HG02870 (cell line): ENCODE measurements around the gene SIL1.
"Not testable (repeated sequence)": the region's sequence is repeated elsewhere in the genome, so short reads cannot be mapped to it uniquely, and the experiment has no call there.

Experiments
- ATAC-seq: cut with Tn5 transposase; IDR thresholded peaks from one replicate; pipeline ENCODE4 v1.9.1; 2021; ENCODE audit warnings: mild to moderate bottlenecking, moderate library complexity; ENCODE audit not compliant: unreplicated experiment

Gene SIL1

DNA sequence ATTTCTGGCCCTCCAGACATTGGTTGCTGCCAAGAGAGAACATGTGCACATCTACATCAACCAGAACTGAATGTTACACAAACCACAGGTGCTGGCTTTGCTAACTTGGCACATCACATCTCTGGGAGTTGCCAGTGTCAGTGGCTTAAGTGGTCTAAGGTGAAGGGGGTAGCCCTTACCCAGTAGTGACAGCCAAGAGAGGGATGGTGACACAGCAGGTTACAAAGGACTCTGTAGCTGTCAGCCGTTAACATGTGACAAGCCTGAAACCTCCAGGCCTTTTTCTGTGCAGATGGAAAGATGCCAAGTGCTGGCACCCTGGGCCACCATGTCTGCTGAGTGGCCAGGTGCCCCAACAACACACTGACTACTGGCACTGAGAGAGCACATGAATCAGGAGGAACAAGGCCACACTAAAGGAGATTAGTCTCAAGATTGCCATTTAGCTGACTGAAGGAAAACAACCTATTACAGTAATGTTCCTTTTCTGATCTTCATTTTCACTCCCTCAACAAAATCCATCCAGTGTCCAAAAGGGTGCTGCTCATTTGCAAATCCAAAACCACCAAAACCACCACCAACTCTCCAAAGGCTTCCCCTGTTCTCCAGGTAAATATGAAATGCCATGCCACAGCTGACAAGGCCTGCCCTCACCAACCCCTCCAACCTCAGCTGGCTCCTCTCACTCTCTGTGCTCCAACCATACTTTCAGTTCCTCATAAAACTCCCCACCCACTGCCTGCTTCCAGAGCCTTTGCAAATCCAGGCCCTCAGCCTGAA, 20.2 kb downstream of the SIL1 start:
- ATAC-seq = peak; percentile 45

GRCh38 chr5:139177281-139177680, 20.9 kb downstream of the SIL1 start:
- ATAC-seq = not testable (repeated sequence)

GRCh38 chr5:139174382-139174781, 23.8 kb downstream of the SIL1 start:
- not testable (repeated sequence) for ATAC-seq

GRCh38 chr5:139171779-139172404, 26.3 kb downstream of the SIL1 start:
- ATAC-seq = no peak

- no peak for ATAC-seq
These were observed 30.0 kb downstream of the SIL1 start for GRCh38 chr5:139167952-139168720.

DNA sequence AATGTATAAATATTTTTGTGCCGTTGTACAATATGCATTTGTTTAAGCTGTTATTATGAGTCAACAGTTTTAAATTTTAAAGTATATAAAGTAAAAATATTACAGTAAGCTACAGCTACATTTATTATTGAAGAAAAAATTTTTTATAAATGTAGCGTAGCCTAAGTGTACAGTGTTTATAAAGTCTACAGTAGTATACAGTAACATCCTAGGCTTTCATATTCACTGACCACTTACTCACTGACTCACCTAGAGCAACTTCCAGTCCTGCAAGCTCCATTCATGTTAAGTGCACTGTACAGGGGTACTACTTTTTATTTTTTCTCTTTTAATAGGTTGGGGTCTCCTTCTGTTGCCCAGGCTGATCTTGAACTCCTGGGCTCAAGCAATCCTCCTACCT, 30.6 kb downstream of the SIL1 start:
- no peak for ATAC-seq

DNA sequence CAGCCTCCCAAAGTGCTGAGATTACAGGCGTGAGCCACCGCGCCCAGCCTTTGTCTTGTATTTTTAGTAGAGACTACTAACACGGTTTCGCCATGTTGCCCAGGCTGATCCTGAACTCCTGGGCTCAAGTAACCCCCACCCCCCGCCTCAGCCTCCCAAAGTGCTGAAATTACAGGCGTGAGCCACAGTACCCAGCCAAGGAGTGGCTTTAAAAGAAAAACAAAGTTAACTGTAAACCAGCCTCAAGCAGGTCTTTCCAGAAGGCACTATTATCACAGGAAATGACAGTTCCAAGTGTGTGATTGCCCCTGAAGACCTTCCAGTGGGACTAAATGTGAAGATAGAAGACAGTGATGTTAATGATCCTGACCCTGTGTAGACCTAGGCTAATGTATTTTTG, 31.1 kb downstream of the SIL1 start:
- no peak for ATAC-seq

DNA sequence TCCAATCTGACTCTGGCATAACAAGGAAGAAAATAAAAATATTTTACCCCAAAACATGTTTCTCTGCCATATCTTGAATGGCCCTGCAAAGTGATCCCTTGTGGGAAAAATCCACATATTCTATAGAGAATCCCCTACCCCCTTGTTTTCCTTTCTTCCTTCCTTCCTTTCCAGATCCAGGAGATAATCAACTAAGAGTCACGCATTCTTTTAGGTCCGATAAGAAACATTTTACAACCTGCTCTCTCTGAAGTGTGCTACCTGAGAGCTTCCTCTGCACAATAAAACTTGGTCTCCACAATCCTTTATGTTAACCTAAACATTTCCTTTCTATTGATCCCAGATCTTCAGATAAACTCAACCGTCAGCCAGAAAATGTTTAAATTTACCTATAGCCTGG, 33.3 kb downstream of the SIL1 start:
- ATAC-seq = not testable (repeated sequence)

GRCh38 chr5:139164020-139164419, 34.1 kb downstream of the SIL1 start:
- no peak for ATAC-seq

GRCh38 chr5:139162448-139162847, 35.7 kb downstream of the SIL1 start:
- ATAC-seq = no peak

- no peak for ATAC-seq
These were observed 39.4 kb downstream of the SIL1 start for GRCh38 chr5:139158791-139159190.

DNA sequence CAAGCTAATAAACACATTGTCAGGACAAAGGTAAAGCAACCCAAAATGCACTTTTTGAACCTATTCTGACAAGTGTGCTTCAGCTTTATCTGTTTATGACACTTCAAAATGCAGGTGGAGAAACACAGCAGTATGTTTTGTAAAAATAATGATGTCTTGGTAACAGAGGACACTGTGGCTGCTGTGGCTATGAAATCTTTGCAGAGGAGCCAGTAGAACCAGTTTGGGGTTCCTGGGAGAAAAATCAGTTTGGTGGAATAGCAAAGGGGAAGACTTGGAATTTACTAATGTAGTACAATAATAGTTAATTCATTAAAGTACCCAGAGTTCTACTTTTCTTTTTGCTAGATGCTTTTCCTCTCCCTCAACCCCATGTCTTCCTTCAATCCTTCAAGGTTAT, 40.6 kb downstream of the SIL1 start:
- no peak for ATAC-seq

- no peak for ATAC-seq
These were observed 41.4 kb downstream of the SIL1 start for GRCh38 chr5:139156814-139157213.

DNA sequence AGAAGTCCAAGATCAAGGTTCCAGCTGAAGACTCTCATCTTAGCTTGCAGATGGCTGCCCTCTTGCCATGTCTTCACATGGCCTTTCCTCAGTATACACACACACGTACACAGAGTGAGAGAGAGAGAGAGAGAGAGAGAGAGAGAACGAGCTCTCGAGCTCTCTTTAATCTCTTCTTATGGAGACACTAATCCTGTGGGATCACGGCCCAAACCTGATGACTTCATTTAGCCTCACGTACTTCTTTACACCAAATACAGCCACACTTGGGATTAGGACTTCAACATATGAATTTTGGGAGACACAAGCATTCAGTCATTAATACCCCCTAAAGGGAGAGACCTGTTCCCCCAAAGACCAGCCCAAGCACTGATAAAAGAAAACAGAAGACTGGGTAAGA, 42.8 kb downstream of the SIL1 start:
- ATAC-seq = no peak

- no peak for ATAC-seq
These were observed 46.3 kb downstream of the SIL1 start for GRCh38 chr5:139151902-139152301.

DNA sequence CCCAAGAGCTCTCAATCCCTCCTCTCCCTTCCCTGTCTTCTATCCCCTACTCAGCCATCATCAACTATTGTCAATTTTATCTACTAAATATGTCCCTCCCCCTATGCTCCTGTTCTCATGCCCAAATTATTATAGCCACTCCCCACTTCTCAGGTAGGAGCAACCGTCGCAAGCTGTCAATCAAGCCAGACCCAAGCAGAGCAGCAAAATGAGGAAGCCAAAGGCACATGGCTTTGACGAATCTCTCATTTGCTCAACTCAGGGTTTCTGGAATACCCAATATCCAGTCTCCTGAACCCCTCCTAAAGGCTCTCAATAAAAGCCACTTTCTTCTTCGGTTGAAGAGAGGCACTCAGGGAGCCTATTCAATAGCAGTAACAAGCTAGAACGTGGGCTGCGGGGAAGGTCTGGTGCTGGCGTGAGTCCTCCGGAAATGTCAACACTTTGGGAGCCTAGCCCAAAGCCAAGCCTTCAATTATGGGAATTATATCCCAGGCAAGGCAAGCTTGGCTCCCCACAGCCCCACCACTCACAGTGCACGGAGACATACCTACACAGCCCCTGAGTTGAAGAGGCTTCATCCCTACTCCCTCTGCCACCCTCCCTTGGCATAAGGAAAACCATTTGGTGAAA, 47.7 kb downstream of the SIL1 start:
- no peak for ATAC-seq

DNA sequence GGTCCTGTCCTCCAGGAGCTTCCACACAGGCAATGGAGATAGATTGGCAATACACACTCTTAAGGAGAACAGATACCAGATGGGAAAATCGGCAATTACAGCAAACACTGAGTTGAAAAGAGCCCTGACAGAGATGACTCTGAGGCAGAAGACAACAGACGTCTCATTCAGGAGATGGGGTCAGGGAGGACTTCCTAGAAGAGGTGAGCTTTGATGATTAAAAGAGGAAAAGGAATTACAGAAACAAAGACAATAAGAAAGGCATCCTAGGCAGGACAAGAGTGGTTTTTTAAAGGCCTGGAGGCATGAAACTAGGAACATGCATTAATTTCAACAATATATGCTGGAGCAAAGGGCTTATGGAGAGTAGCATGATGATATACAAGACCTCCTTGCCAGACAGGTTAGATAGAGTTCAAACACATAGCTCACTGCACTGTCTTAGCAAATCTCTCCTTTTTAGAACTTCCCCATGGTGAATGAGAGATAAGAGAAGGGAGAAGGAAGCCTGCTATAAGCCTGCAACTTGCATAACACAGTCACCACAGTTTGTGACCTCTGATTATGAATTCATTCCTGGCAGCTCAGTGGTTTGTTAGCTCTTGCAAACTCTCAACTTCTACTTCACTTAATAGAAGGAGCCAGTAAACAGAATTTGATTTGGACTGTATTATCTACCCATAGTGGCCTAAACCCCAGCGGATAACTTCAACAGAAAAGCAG, 48.5 kb downstream of the SIL1 start:
- ATAC-seq = no peak

- no peak for ATAC-seq
These were observed 49.2 kb downstream of the SIL1 start for GRCh38 chr5:139148986-139149385.

DNA sequence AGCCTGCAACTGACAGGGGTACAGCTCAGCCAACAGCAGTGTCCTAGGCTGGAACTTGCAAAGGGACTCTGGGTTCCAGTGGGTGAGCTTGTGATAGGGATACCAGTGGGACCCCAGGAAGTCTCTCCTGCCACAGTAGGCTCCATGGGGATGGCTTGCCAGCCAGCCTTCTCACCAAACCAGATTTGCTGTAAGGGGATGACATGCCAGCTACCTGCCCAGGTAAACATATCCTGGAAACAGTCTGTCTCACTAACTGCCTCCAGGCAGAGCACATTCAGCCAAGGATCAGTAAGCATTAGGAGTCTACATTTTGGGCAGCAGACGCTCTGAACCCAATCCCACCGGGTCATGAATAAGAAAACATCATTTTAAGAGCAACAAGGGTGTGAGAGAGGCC, 49.9 kb downstream of the SIL1 start:
- ATAC-seq = no peak

- no peak for ATAC-seq
These were observed 50.6 kb downstream of the SIL1 start for GRCh38 chr5:139147483-139148087.
